ENCODE data around the gene CCL11. TPM values are rescaled to one million over a fixed set of nuclear protein-coding genes. Genes with fewer than 3 reads are reported as not detected.

Gene CCL11
- total RNA-seq, 2 donors from 2014 or later = not detected

DNA sequence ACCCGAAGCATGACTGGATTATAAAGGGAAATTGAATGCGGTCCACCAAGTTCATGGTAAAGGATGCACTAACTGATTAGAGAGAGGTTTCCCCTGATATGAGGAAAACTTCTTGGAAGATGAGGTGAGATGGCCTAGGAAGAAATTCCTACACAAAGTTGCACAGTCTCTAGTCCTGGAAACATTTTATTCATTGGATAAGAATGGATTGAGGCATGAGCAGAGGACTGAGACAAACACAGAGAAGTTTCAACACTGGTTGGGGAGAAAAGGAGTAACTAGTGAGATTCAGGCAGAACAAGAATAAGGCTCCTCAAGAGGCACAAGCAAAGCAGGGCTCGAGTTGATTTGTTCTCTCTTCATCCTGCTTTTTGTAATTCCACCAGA, 32.4 kb upstream of the CCL11 start:
- H3K36me3 ChIP-seq = no peaks in the 10 kb centered on the region
- H3K27me3 ChIP-seq (replicated peaks; ENCODE audit: insufficient read depth) = no peaks in the 10 kb centered on the region
- no peak for TF ChIP-seq CTCF (IDR thresholded peaks at IDR 0.05)
- no peak for ATAC-seq (ENCODE audit: insufficient number of reproducible peaks, low FRiP score, low read depth)
- no peak overlapping the region for H3K4me3 ChIP-seq
- DNase-seq (ENCODE audit: low spot score) = no peak
- peaks cover 66 to 85% of the 10 kb centered on the region in 2 donors for H3K4me1 ChIP-seq (ENCODE audit: control insufficient read depth in 1 of 2, low read depth in 2 of 2)
- H3K27ac ChIP-seq = peak overlapping the region; percentile 75 to 84
- H3K9me3 ChIP-seq = no peaks in the 10 kb centered on the region

- Histone ChIP-seq H3K4me3 (peak overlapping the region; percentile 72), H3K27ac (peak overlapping the region; percentile 75 to 84), H3K27me3 (replicated peaks; ENCODE audit: insufficient read depth) (no peaks in the 10 kb centered on the region), H3K36me3 (no peaks in the 10 kb centered on the region), H3K4me1 (ENCODE audit: control insufficient read depth in 1 of 2, low read depth in 2 of 2) (peaks cover 59 to 84% of the 10 kb centered on the region in 2 donors), H3K9me3 (no peaks in the 10 kb centered on the region)
- peak; percentile 48 for ATAC-seq (ENCODE audit: insufficient number of reproducible peaks, low FRiP score, low read depth)
- no peak for DNase-seq (ENCODE audit: low spot score)
- TF ChIP-seq CTCF (IDR thresholded peaks at IDR 0.05) = no peak
Measured at GRCh38 chr17:34254146-34254545, 31.4 kb upstream of the CCL11 start.

DNA sequence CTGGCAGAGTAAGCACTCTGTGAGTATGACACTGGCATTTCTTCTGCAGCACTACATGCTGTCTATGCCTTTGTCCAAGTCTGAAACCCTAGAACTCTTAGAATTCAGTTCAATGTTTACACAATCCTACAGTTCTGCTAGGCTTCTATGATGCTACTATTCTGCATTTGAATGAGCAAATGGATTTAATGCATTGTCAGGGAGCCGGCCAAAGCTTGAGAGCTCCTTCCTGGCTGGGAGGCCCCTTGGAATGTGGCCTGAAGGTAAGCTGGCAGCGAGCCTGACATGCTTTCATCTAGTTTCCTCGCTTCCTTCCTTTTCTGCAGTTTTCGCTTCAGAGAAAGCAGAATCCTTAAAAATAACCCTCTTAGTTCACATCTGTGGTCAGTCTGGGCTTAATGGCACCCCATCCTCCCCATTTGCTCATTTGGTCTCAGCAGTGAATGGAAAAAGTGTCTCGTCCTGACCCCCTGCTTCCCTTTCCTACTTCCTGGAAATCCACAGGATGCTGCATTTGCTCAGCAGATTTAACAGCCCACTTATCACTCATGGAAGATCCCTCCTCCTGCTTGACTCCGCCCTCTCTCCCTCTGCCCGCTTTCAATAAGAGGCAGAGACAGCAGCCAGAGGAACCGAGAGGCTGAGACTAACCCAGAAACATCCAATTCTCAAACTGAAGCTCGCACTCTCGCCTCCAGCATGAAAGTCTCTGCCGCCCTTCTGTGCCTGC, 30.7 kb upstream of the CCL11 start, which contains the start of gene CCL2:
CCL2 (plus strand) TSS at position 635 of the 730 bp plus-strand sequence; CDS start at position 700, 65 bp downstream.
- no peak for TF ChIP-seq CTCF (IDR thresholded peaks at IDR 0.05)
- ATAC-seq (ENCODE audit: insufficient number of reproducible peaks, low FRiP score, low read depth) = no peak
- H3K36me3 ChIP-seq = no peaks in the 10 kb centered on the region
- H3K27me3 ChIP-seq (replicated peaks; ENCODE audit: insufficient read depth) = no peaks in the 10 kb centered on the region
- H3K27ac ChIP-seq = peak within 1 kb of the TSS; percentile 75 to 84
- H3K9me3 ChIP-seq = no peaks in the 10 kb centered on the region
- peak; percentile 60 for DNase-seq (ENCODE audit: low spot score)
- peaks cover 53 to 81% of the 10 kb centered on the region in 2 donors for H3K4me1 ChIP-seq (ENCODE audit: control insufficient read depth in 1 of 2, low read depth in 2 of 2)
- H3K4me3 ChIP-seq = peak within 1 kb of the TSS; percentile 72

DNA sequence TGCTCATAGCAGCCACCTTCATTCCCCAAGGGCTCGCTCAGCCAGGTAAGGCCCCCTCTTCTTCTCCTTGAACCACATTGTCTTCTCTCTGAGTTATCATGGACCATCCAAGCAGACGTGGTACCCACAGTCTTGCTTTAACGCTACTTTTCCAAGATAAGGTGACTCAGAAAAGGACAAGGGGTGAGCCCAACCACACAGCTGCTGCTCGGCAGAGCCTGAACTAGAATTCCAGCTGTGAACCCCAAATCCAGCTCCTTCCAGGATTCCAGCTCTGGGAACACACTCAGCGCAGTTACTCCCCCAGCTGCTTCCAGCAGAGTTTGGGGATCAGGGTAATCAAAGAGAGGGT, 30.2 kb upstream of the CCL11 start:
- Histone ChIP-seq H3K9me3 (no peaks in the 10 kb centered on the region), H3K27me3 (replicated peaks; ENCODE audit: insufficient read depth) (no peaks in the 10 kb centered on the region), H3K27ac (peak overlapping the region; percentile 75 to 84), H3K4me3 (peak overlapping the region; percentile 72), H3K4me1 (ENCODE audit: control insufficient read depth in 1 of 2, low read depth in 2 of 2) (peaks cover 47 to 76% of the 10 kb centered on the region in 2 donors), H3K36me3 (no peaks in the 10 kb centered on the region)
- no peak for ATAC-seq (ENCODE audit: insufficient number of reproducible peaks, low FRiP score, low read depth)
- DNase-seq (ENCODE audit: low spot score) = no peak
- no peak for TF ChIP-seq CTCF (IDR thresholded peaks at IDR 0.05)

- ATAC-seq (ENCODE audit: insufficient number of reproducible peaks, low FRiP score, low read depth) (no peak), DNase-seq (ENCODE audit: low spot score) (no peak)
- Histone ChIP-seq H3K27ac (peak overlapping the region; percentile 75 to 84), H3K36me3 (no peaks in the 10 kb centered on the region), H3K27me3 (replicated peaks; ENCODE audit: insufficient read depth) (no peaks in the 10 kb centered on the region), H3K9me3 (no peaks in the 10 kb centered on the region), H3K4me1 (ENCODE audit: control insufficient read depth in 1 of 2, low read depth in 2 of 2) (peaks cover 42 to 71% of the 10 kb centered on the region in 2 donors), H3K4me3 (peak overlapping the region; percentile 72)
- no peak for TF ChIP-seq CTCF (IDR thresholded peaks at IDR 0.05)
Measured at GRCh38 chr17:34255841-34256240, 29.7 kb upstream of the CCL11 start.
